ENCODE data around the gene FLII. TPM values are rescaled to one million over a fixed set of nuclear protein-coding genes. Genes with fewer than 3 reads are reported as not detected.

FLII gene
- total RNA-seq, 2 experiments from 2014 or later = 155 to 219 TPM

DNA sequence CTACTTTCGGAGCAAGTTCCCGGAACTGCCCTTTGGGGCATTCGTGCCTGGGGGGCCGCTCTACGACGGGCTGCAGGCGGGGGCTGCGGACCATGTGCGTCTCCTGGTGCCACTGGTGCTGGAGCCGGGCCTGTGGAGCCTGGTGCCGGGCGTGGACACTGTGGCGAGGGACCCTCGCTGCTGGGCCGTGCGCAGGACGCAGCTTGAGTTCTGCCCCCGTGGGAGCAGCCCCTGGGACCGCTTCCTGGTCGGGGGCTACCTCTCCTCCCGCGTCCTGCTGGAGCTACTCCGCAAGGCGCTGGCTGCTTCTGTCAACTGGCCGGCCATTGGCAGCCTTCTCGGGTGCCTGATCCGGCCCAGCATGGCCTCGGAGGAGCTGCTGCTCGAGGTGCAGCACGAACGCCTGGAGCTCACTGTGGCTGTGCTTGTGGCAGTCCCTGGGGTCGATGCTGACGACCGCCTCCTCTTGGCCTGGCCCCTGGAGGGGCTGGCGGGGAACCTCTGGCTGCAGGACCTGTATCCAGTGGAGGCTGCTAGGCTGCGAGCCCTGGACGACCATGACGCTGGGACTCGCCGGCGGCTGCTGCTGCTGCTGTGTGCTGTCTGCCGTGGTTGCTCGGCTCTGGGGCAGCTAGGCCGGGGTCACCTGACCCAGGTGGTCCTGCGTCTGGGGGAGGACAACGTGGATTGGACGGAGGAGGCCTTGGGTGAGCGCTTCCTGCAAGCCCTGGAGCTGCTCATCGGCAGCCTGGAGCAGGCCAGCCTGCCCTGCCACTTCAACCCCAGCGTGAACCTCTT, 5.5 kb upstream of the FLII start:
- H3K9me2 ChIP-seq (ENCODE audit: insufficient read depth, low read length) = no peaks in the 10 kb centered on the region
- no peak for DNase-seq (ENCODE audit: low spot score)
- H3K27ac ChIP-seq (ENCODE audit: low read depth, low read length, poor library complexity, severe bottlenecking) = no peak overlapping the region
- POLR2A ChIA-PET = no interaction called here
- no peak overlapping the region for H2AFZ ChIP-seq (ENCODE audit: low read length)
- H3K4me2 ChIP-seq (ENCODE audit: low read length) = no peak overlapping the region
- BruUV-seq (replicated peaks) = no TSS peak
- TF ChIP-seq, protein P1, sequence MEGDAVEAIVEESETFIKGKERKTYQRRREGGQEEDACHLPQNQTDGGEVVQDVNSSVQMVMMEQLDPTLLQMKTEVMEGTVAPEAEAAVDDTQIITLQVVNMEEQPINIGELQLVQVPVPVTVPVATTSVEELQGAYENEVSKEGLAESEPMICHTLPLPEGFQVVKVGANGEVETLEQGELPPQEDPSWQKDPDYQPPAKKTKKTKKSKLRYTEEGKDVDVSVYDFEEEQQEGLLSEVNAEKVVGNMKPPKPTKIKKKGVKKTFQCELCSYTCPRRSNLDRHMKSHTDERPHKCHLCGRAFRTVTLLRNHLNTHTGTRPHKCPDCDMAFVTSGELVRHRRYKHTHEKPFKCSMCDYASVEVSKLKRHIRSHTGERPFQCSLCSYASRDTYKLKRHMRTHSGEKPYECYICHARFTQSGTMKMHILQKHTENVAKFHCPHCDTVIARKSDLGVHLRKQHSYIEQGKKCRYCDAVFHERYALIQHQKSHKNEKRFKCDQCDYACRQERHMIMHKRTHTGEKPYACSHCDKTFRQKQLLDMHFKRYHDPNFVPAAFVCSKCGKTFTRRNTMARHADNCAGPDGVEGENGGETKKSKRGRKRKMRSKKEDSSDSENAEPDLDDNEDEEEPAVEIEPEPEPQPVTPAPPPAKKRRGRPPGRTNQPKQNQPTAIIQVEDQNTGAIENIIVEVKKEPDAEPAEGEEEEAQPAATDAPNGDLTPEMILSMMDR (conservative IDR thresholded peaks at IDR 0.05; ENCODE audit: low read length) = no peak
- no peaks in the 10 kb centered on the region; the same call in 1 of the 2 replicates for H3K36me3 ChIP-seq (ENCODE audit: insufficient read depth, low read length)
- H4K20me1 ChIP-seq (ENCODE audit: insufficient read depth, low read length) = no peaks in the 10 kb centered on the region
- intact Hi-C loops (cut with micrococcal nuclease; ENCODE audit: unreplicated experiment) = no loop called here
- H3K79me2 ChIP-seq (ENCODE audit: insufficient read depth, low read depth, low read length) = no peaks in the 10 kb centered on the region
- CTCF ChIA-PET (ENCODE audit: unreplicated experiment) = no interaction called here
- no peak overlapping the region for H3K4me3 ChIP-seq (ENCODE audit: low read depth, low read length, poor library complexity, severe bottlenecking)
- peaks cover 18% of the 10 kb centered on the region for H3K4me1 ChIP-seq (ENCODE audit: insufficient read depth, low read length, poor library complexity, severe bottlenecking)
- H3K9me3 ChIP-seq (ENCODE audit: low read length) = no peaks in the 10 kb centered on the region

- H4K20me1 ChIP-seq (ENCODE audit: insufficient read depth, low read length) = no peaks in the 10 kb centered on the region
- no peak overlapping the region for H3K4me3 ChIP-seq (ENCODE audit: low read depth, low read length, poor library complexity, severe bottlenecking)
- no peaks in the 10 kb centered on the region; the same call in 1 of the 2 replicates for H3K36me3 ChIP-seq (ENCODE audit: insufficient read depth, low read length)
- TF ChIP-seq EZH2phosphoT487 (IDR thresholded peaks at IDR 0.05; ENCODE audit: borderline replicate concordance, low read depth, low read length) = no peak
- TF ChIP-seq, protein P1 (conservative IDR thresholded peaks at IDR 0.05; ENCODE audit: low read length) = no peak
- peaks cover 24% of the 10 kb centered on the region for H3K4me1 ChIP-seq (ENCODE audit: insufficient read depth, low read length, poor library complexity, severe bottlenecking)
- POLR2A ChIA-PET = no interaction called here
- peaks cover 7% of the 10 kb centered on the region; the same call in 1 of the 2 replicates for H3K79me2 ChIP-seq (ENCODE audit: insufficient read depth, low read depth, low read length)
- no peak for DNase-seq (ENCODE audit: low spot score)
- no peaks in the 10 kb centered on the region for H3K9me2 ChIP-seq (ENCODE audit: insufficient read depth, low read length)
- BruUV-seq (replicated peaks) = no TSS peak
- H2AFZ ChIP-seq (ENCODE audit: low read length) = no peak overlapping the region
- no peak overlapping the region for H3K4me2 ChIP-seq (ENCODE audit: low read length)
- no peaks in the 10 kb centered on the region for H3K9me3 ChIP-seq (ENCODE audit: low read length)
- H3K27ac ChIP-seq (ENCODE audit: low read depth, low read length, poor library complexity, severe bottlenecking) = no peak overlapping the region
- CTCF ChIA-PET (ENCODE audit: unreplicated experiment) = interaction anchor here (0.5 kb wide), 1 partner anchor 716 kb away, joined by 3 read pairs; no protein-coding TSS in a partner anchor
- intact Hi-C loops (cut with micrococcal nuclease; ENCODE audit: unreplicated experiment) = no loop called here
These were observed 4.1 kb upstream of the FLII start for GRCh38 chr17:18262641-18263040.

GRCh38 chr17:18262111-18262510, 3.6 kb upstream of the FLII start:
- H3K36me3 ChIP-seq (ENCODE audit: insufficient read depth, low read length) = no peaks in the 10 kb centered on the region; the same call in 1 of the 2 replicates
- DNase-seq (ENCODE audit: low spot score) = no peak
- no peaks in the 10 kb centered on the region for H4K20me1 ChIP-seq (ENCODE audit: insufficient read depth, low read length)
- H3K4me3 ChIP-seq (ENCODE audit: low read depth, low read length, poor library complexity, severe bottlenecking) = no peak overlapping the region
- H3K79me2 ChIP-seq (ENCODE audit: insufficient read depth, low read depth, low read length) = peaks cover 12% of the 10 kb centered on the region; the same call in 1 of the 2 replicates
- peaks cover 29% of the 10 kb centered on the region for H3K4me1 ChIP-seq (ENCODE audit: insufficient read depth, low read length, poor library complexity, severe bottlenecking)
- H2AFZ ChIP-seq (ENCODE audit: low read length) = no peak overlapping the region
- H3K27ac ChIP-seq (ENCODE audit: low read depth, low read length, poor library complexity, severe bottlenecking) = no peak overlapping the region
- H3K9me3 ChIP-seq (ENCODE audit: low read length) = no peaks in the 10 kb centered on the region
- CTCF ChIA-PET (ENCODE audit: unreplicated experiment) = interaction anchor here (0.5 kb wide), 1 partner anchor 716 kb away, joined by 3 read pairs; no protein-coding TSS in a partner anchor
- POLR2A ChIA-PET = no interaction called here
- no peaks in the 10 kb centered on the region for H3K9me2 ChIP-seq (ENCODE audit: insufficient read depth, low read length)
- TF ChIP-seq, protein P1 (conservative IDR thresholded peaks at IDR 0.05; ENCODE audit: low read length) = no peak
- no peak for TF ChIP-seq EZH2phosphoT487 (IDR thresholded peaks at IDR 0.05; ENCODE audit: borderline replicate concordance, low read depth, low read length)
- BruUV-seq (replicated peaks) = no TSS peak
- intact Hi-C loops (cut with micrococcal nuclease; ENCODE audit: unreplicated experiment) = no loop called here
- peak overlapping the region; percentile 98 for H3K4me2 ChIP-seq (ENCODE audit: low read length)
